HCT116 (cell line): Measurements from ENCODE around the gene FBXO17. TPM values are rescaled to one million over a fixed set of nuclear protein-coding genes. Genes with fewer than 3 reads are reported as not detected.

Source experiments
- ATF3 ChIP-seq: IDR thresholded peaks from 2 replicates; pipeline ENCODE4 v1.6.1; 2012
- EGR1 ChIP-seq: IDR thresholded peaks from 2 replicates; pipeline ENCODE4 v1.6.1; 2012; ENCODE audit warnings: low read depth
- ELF1 ChIP-seq: IDR thresholded peaks from 2 replicates; pipeline ENCODE4 v1.6.1; 2012; ENCODE audit warnings: low read depth, borderline replicate concordance
- EZH2 ChIP-seq: fragments of 200-600 bp; sonication (generic); IDR thresholded peaks from 2 replicates; pipeline ENCODE4 v1.6.1; 2017; ENCODE audit warnings: antibody characterized with exemption, mixed run types
- FOSL1 ChIP-seq: IDR thresholded peaks from 2 replicates; pipeline ENCODE4 v1.6.1; 2012; ENCODE audit warnings: low read depth
- SRF ChIP-seq: IDR thresholded peaks from 2 replicates; pipeline ENCODE4 v1.6.1; 2012; ENCODE audit warnings: low read depth
- ZBTB33 ChIP-seq: IDR thresholded peaks from 2 replicates; pipeline ENCODE4 v1.6.1; 2011; ENCODE audit warnings: mild to moderate bottlenecking, low read length, moderate library complexity; ENCODE audit not compliant: insufficient replicate concordance; ENCODE audit errors: extremely low read depth
- ZNF274 ChIP-seq: fragments of 200-500 bp; sonication (Bioruptor generic); IDR thresholded peaks from 2 replicates; pipeline ENCODE4 v1.6.1; 2014; ENCODE audit warnings: mild to moderate bottlenecking, low read depth, low read length, inconsistent platforms
- total RNA-seq: library from RNA; stranded (reverse); gene quantifications from one replicate; pipeline ENCODE4 v1.2.1, GENCODE V29; 2021; ENCODE audit not compliant: unreplicated experiment

Gene FBXO17
- total RNA-seq, 1 experiment from 2014 or later, result 18.5 TPM

GRCh38 chr19:38891771-38892170 lies 83.8 kb downstream of the FBXO17 start (continued):
- TF ChIP-seq ZBTB33 (no peak), FOSL1 (no peak), SRF (no peak), EGR1 (no peak), EZH2 (no peak), ATF3 (no peak), ZNF274 (no peak), ELF1 (no peak)

Other genes starting within 250 kb of the FBXO17 start
- gene CAPN12, start 231.3 kb downstream of the FBXO17 start, total RNA-seq, result 8.8 TPM
- not detected for gene LGALS7, start 202.2 kb downstream of the FBXO17 start, total RNA-seq
- gene LGALS7B, start 186.5 kb downstream of the FBXO17 start, total RNA-seq, result 2.4 TPM
- 0.86 TPM for gene LGALS4, start 162.8 kb downstream of the FBXO17 start, total RNA-seq
- 81.3 TPM for gene ECH1, start 143.9 kb downstream of the FBXO17 start, total RNA-seq
- 551 TPM for gene HNRNPL, start 125.8 kb downstream of the FBXO17 start, total RNA-seq
- 28.6 TPM for gene RINL, start 97.5 kb downstream of the FBXO17 start, total RNA-seq
- 15.4 TPM for gene SIRT2, start 76.1 kb downstream of the FBXO17 start, total RNA-seq
- 51.2 TPM for gene NFKBIB, start 75.8 kb downstream of the FBXO17 start, total RNA-seq
- 1.2 TPM for gene CCER2, start 63.6 kb downstream of the FBXO17 start, total RNA-seq
- gene SARS2, start 45.0 kb downstream of the FBXO17 start, total RNA-seq, result 58.2 TPM
- 97.7 TPM for gene MRPS12, start 44.8 kb downstream of the FBXO17 start, total RNA-seq
- 16.4 TPM for gene FBXO27, start 56.8 kb upstream of the FBXO17 start, total RNA-seq
- 4.7 TPM for gene ACP7, start 108.6 kb upstream of the FBXO17 start, total RNA-seq
- gene PAK4, start 150.0 kb upstream of the FBXO17 start, total RNA-seq, result 90.1 TPM
- 0.12 TPM for gene NCCRP1, start 221.2 kb upstream of the FBXO17 start, total RNA-seq
- gene SYCN, start 228.5 kb upstream of the FBXO17 start, total RNA-seq, result not detected